Trophoblast cell (in vitro differentiated cells and primary cell): ENCODE data around the gene TEAD1.

ENCODE experiments used
- DNase-seq, 2 donors: peaks; one replicate each; pipeline ENCODE4 v3.0.0-alpha.2; 2016
- H2AFZ ChIP-seq: 2 replicates; pipeline ENCODE4 v1.6.1; 2013; ENCODE audit warnings: low read length, moderate library complexity, mild to moderate bottlenecking; ENCODE audit not compliant: insufficient read depth, poor library complexity
- H2AK5ac ChIP-seq: 2 replicates; pipeline ENCODE4 v1.6.1; 2013; ENCODE audit warnings: mild to moderate bottlenecking, low read length
- H2BK120ac ChIP-seq: 2 replicates; pipeline ENCODE4 v1.6.1; 2013; ENCODE audit warnings: low read length, mild to moderate bottlenecking, moderate library complexity; ENCODE audit not compliant: insufficient read depth, poor library complexity
- H2BK12ac ChIP-seq: 2 replicates; pipeline ENCODE4 v1.6.1; 2013; ENCODE audit warnings: mild to moderate bottlenecking, low read length, moderate library complexity
- H2BK5ac ChIP-seq: 2 replicates; pipeline ENCODE4 v1.6.1; 2013; ENCODE audit warnings: low read length, low read depth, moderate library complexity, mild to moderate bottlenecking; ENCODE audit not compliant: poor library complexity
- H3K14ac ChIP-seq: 2 replicates; pipeline ENCODE4 v1.6.1; 2013; ENCODE audit warnings: mild to moderate bottlenecking, low read length
- H3K18ac ChIP-seq: 2 replicates; pipeline ENCODE4 v1.6.1; 2013; ENCODE audit warnings: mild to moderate bottlenecking, low read length
- H3K23ac ChIP-seq: 2 replicates; pipeline ENCODE4 v1.6.1; 2013; ENCODE audit warnings: low read length
- H3K27ac ChIP-seq: 2 replicates; pipeline ENCODE4 v1.5.1; 2013; ENCODE audit warnings: low read depth, mild to moderate bottlenecking, inconsistent platforms, low read length, moderate library complexity
- H3K27me3 ChIP-seq: 2 replicates; pipeline ENCODE4 v1.6.1; 2013; ENCODE audit warnings: inconsistent platforms, mild to moderate bottlenecking, low read length, moderate library complexity; ENCODE audit not compliant: insufficient read depth
- H3K36me3 ChIP-seq, 2 experiments: 1 replicate in 1 of 2; 2 replicates in 1 of 2; pipeline ENCODE4 v1.6.1; 2013; ENCODE audit warnings: low read length in 2 of 2, mild to moderate bottlenecking in 2 of 2, moderate library complexity in 1 of 2; ENCODE audit not compliant: insufficient read depth in 2 of 2, control insufficient read depth in 1 of 2
- H3K4ac ChIP-seq: 2 replicates; pipeline ENCODE4 v1.6.1; 2013; ENCODE audit warnings: low read depth, mild to moderate bottlenecking, low read length, moderate library complexity
- H3K4me1 ChIP-seq, 2 experiments: 1 replicate in 1 of 2; 2 replicates in 1 of 2; pipeline ENCODE4 v1.6.1; 2013; ENCODE audit warnings: low read length in 2 of 2, mild to moderate bottlenecking in 2 of 2, moderate library complexity in 1 of 2; ENCODE audit not compliant: insufficient read depth in 2 of 2, control insufficient read depth in 1 of 2
- H3K4me2 ChIP-seq: 2 replicates; pipeline ENCODE4 v1.6.1; 2013; ENCODE audit warnings: inconsistent platforms, mild to moderate bottlenecking, low read length, moderate library complexity
- H3K4me3 ChIP-seq: 2 replicates; pipeline ENCODE4 v1.5.1; 2013; ENCODE audit warnings: mild to moderate bottlenecking, low read depth, low read length, inconsistent platforms
- H3K79me1 ChIP-seq: one replicate; pipeline ENCODE4 v1.6.1; 2013; ENCODE audit warnings: low read length
- H3K79me2 ChIP-seq: 2 replicates; pipeline ENCODE4 v1.6.1; 2013; ENCODE audit warnings: low read length, mild to moderate bottlenecking; ENCODE audit not compliant: control insufficient read depth, insufficient read depth, poor library complexity
- H3K9ac ChIP-seq: 2 replicates; pipeline ENCODE4 v1.6.1; 2013; ENCODE audit warnings: mild to moderate bottlenecking, low read length
- H3K9me3 ChIP-seq: 2 replicates; pipeline ENCODE4 v1.6.1; 2013; ENCODE audit warnings: low read depth, mild to moderate bottlenecking, control low read depth, inconsistent platforms, low read length; ENCODE audit not compliant: insufficient read depth
- H4K12ac ChIP-seq: 2 replicates; pipeline ENCODE4 v1.6.1; 2013; ENCODE audit warnings: low read depth, mild to moderate bottlenecking, low read length, moderate library complexity
- H4K8ac ChIP-seq: 2 replicates; pipeline ENCODE4 v1.6.1; 2013; ENCODE audit warnings: low read depth, mild to moderate bottlenecking, low read length, moderate library complexity
- H4K91ac ChIP-seq: one replicate; pipeline ENCODE4 v1.6.1; 2013; ENCODE audit warnings: low read depth, mild to moderate bottlenecking, low read length, moderate library complexity
- WGBS: extraction: QIAGEN DNeasy Blood & Tissue Kit; methylation state at CpG from one replicate; pipeline ENCODE4 v1.1.7; 2013; ENCODE audit warnings: missing lambda C conversion rate; ENCODE audit not compliant: insufficient read length, insufficient coverage; ENCODE audit errors: extremely low coverage; 5-methylcytosine and 5-hydroxymethylcytosine counted together

TEAD1 gene

GRCh38 chr11:12698048-12698447 is 23.8 kb downstream of the TEAD1 start:
- Histone ChIP-seq H3K79me1 (peaks cover 26% of the 10 kb centered on the region), H4K91ac (peak overlapping the region; percentile 35), H2BK120ac (peak overlapping the region; percentile 30), H3K23ac (no peak overlapping the region), H3K4me1 (peaks cover 37 to 46% of the 10 kb centered on the region in 2 experiments), H3K9ac (no peak overlapping the region), H3K4ac (peak overlapping the region; percentile 96), H2BK5ac (peak overlapping the region; percentile 36), H3K36me3 (peaks cover 2 to 3% of the 10 kb centered on the region in 2 experiments), H3K18ac (no peak overlapping the region), H3K79me2 (peaks cover 38% of the 10 kb centered on the region), H4K12ac (no peak overlapping the region), H3K9me3 (no peaks in the 10 kb centered on the region), H3K4me3 (no peak overlapping the region), H4K8ac (peak overlapping the region; percentile 46), H2AK5ac (peak overlapping the region; percentile 26), H3K4me2 (no peak overlapping the region), H3K14ac (no peak overlapping the region), H3K27me3 (no peaks in the 10 kb centered on the region), H2BK12ac (no peak overlapping the region), H3K27ac (peak overlapping the region; percentile 56), H2AFZ (no peak overlapping the region)
- WGBS, result no CpG with 5 or more reads among the region's 5 CpGs
- peak in 1 of 2 donors; percentile 34 for DNase-seq

GRCh38 chr11:12701811-12702592 is 27.8 kb downstream of the TEAD1 start:
- H4K12ac ChIP-seq, result no peak overlapping the region
- WGBS, result no CpG with 5 or more reads among the region's 11 CpGs
- H2AFZ ChIP-seq, result no peak overlapping the region
- H2BK5ac ChIP-seq, result peak overlapping the region; percentile 71
- peak overlapping the region; percentile 12 for H4K8ac ChIP-seq
- H3K9ac ChIP-seq, result no peak overlapping the region
- H3K36me3 ChIP-seq, result peaks cover 2 to 9% of the 10 kb centered on the region in 2 experiments
- H3K18ac ChIP-seq, result peak overlapping the region; percentile 4
- no peak overlapping the region for H3K23ac ChIP-seq
- H3K14ac ChIP-seq, result peak overlapping the region; percentile 54
- no peaks in the 10 kb centered on the region for H3K27me3 ChIP-seq
- H3K4me3 ChIP-seq, result no peak overlapping the region
- peak overlapping the region; percentile 16 for H4K91ac ChIP-seq
- peak overlapping the region; percentile 40 for H3K27ac ChIP-seq
- peak overlapping the region; percentile 42 for H2BK12ac ChIP-seq
- H3K4me2 ChIP-seq, result peak overlapping the region; percentile 11
- peak overlapping the region; percentile 88 for H2BK120ac ChIP-seq
- peaks cover 7% of the 10 kb centered on the region for H3K79me1 ChIP-seq
- H3K79me2 ChIP-seq, result peaks cover 24% of the 10 kb centered on the region
- H3K9me3 ChIP-seq, result no peaks in the 10 kb centered on the region
- DNase-seq, result no peak
- peak overlapping the region; percentile 78 for H3K4ac ChIP-seq
- peak overlapping the region; percentile 9 for H2AK5ac ChIP-seq
- peaks cover 27 to 39% of the 10 kb centered on the region in 2 experiments for H3K4me1 ChIP-seq

- Histone ChIP-seq H3K4me3 (no peak overlapping the region), H3K36me3 (peaks cover 2 to 12% of the 10 kb centered on the region in 2 experiments), H3K23ac (no peak overlapping the region), H2AFZ (no peak overlapping the region), H4K12ac (no peak overlapping the region), H2BK5ac (peak overlapping the region; percentile 33), H3K18ac (peak overlapping the region; percentile 34), H3K14ac (no peak overlapping the region), H4K8ac (no peak overlapping the region), H2BK120ac (peak overlapping the region; percentile 16), H3K79me1 (peaks cover 7% of the 10 kb centered on the region), H3K27me3 (no peaks in the 10 kb centered on the region), H3K9ac (no peak overlapping the region), H3K4me1 (peaks cover 23 to 37% of the 10 kb centered on the region in 2 experiments), H3K79me2 (peaks cover 25% of the 10 kb centered on the region), H3K9me3 (no peaks in the 10 kb centered on the region), H3K27ac (peak overlapping the region; percentile 54), H2AK5ac (peak overlapping the region; percentile 24), H3K4me2 (no peak overlapping the region), H3K4ac (peak overlapping the region; percentile 71), H2BK12ac (peak overlapping the region; percentile 67), H4K91ac (peak overlapping the region; percentile 42)
- no CpG with 5 or more reads among the region's 4 CpGs for WGBS
- peak in 1 of 2 donors; percentile 51 for DNase-seq
Observed at GRCh38 chr11:12702999-12703453, 28.8 kb downstream of the TEAD1 start.

GRCh38 chr11:12704049-12704448 is 29.8 kb downstream of the TEAD1 start:
- Histone ChIP-seq H3K27me3 (no peaks in the 10 kb centered on the region), H3K9ac (no peak overlapping the region), H2BK12ac (no peak overlapping the region), H2AFZ (no peak overlapping the region), H3K14ac (no peak overlapping the region), H2AK5ac (no peak overlapping the region), H4K91ac (no peak overlapping the region), H3K4me2 (peak overlapping the region; percentile 21), H3K23ac (no peak overlapping the region), H3K27ac (peak overlapping the region; percentile 54), H2BK5ac (no peak overlapping the region), H3K18ac (no peak overlapping the region), H3K79me2 (peaks cover 23% of the 10 kb centered on the region), H3K36me3 (peaks cover 2 to 14% of the 10 kb centered on the region in 2 experiments), H4K8ac (no peak overlapping the region), H3K4me1 (peaks cover 21 to 36% of the 10 kb centered on the region in 2 experiments), H3K79me1 (peaks cover 5% of the 10 kb centered on the region), H3K4ac (no peak overlapping the region), H2BK120ac (no peak overlapping the region), H4K12ac (no peak overlapping the region), H3K9me3 (no peaks in the 10 kb centered on the region), H3K4me3 (no peak overlapping the region)
- peak; percentile 84 to 92 for DNase-seq
- no CpG with 5 or more reads among the region's 4 CpGs for WGBS
